ENCODE results near the gene METAP1D.

The METAP1D gene

GRCh38 chr2:172095146-172095904 lies 95.6 kb downstream of the METAP1D start:
- peak; percentile 81 to 93 for DNase-seq (ENCODE audit: low read depth in 1 of 2, low spot score in 1 of 2)
- no peak for TF ChIP-seq JUND (IDR thresholded peaks at IDR 0.05; ENCODE audit: low read depth)
- in situ Hi-C loops (cut with HindIII; ENCODE audit: low pct_unique_long_range_greater_than_20kb, low sequenced_read_pairs): no loop called here

- peak in 1 of 2 experiments; percentile 53 for DNase-seq (ENCODE audit: low read depth in 1 of 2, low spot score in 1 of 2)
- no peak for TF ChIP-seq JUND (IDR thresholded peaks at IDR 0.05; ENCODE audit: low read depth)
- in situ Hi-C loops (cut with HindIII; ENCODE audit: low pct_unique_long_range_greater_than_20kb, low sequenced_read_pairs): no loop called here
Observed at GRCh38 chr2:172095905-172096625, 96.3 kb downstream of the METAP1D start.

- peak in 1 of 2 experiments; percentile 42 for DNase-seq (ENCODE audit: low read depth in 1 of 2, low spot score in 1 of 2)
Observed at GRCh38 chr2:172096626-172097547, 97.1 kb downstream of the METAP1D start.

GRCh38 chr2:172097557-172098131 lies 97.9 kb downstream of the METAP1D start:
- in situ Hi-C loops (cut with HindIII; ENCODE audit: low pct_unique_long_range_greater_than_20kb, low sequenced_read_pairs): no loop called here
- DNase-seq (ENCODE audit: low read depth in 1 of 2, low spot score in 1 of 2): no peak
- TF ChIP-seq JUND (IDR thresholded peaks at IDR 0.05; ENCODE audit: low read depth): no peak

More at GRCh38 chr2:172096626-172097547, 97.1 kb downstream of the METAP1D start:
- TF ChIP-seq JUND (IDR thresholded peaks at IDR 0.05; ENCODE audit: low read depth): no peak
- in situ Hi-C loops (cut with HindIII; ENCODE audit: low pct_unique_long_range_greater_than_20kb, low sequenced_read_pairs): no loop called here

- in situ Hi-C loops (cut with HindIII; ENCODE audit: low pct_unique_long_range_greater_than_20kb, low sequenced_read_pairs): no loop called here
- TF ChIP-seq JUND (IDR thresholded peaks at IDR 0.05; ENCODE audit: low read depth): no peak
- no peak for DNase-seq (ENCODE audit: low read depth in 1 of 2, low spot score in 1 of 2)
Observed at GRCh38 chr2:172098287-172098649, 98.5 kb downstream of the METAP1D start.

GRCh38 chr2:172098650-172099471 lies 99.1 kb downstream of the METAP1D start:
- DNase-seq (ENCODE audit: low read depth in 1 of 2, low spot score in 1 of 2): no peak

GRCh38 chr2:172099472-172100079 lies 99.8 kb downstream of the METAP1D start:
- in situ Hi-C loops (cut with HindIII; ENCODE audit: low pct_unique_long_range_greater_than_20kb, low sequenced_read_pairs): no loop called here
- no peak for TF ChIP-seq JUND (IDR thresholded peaks at IDR 0.05; ENCODE audit: low read depth)
- no peak for DNase-seq (ENCODE audit: low read depth in 1 of 2, low spot score in 1 of 2)

More at GRCh38 chr2:172098650-172099471, 99.1 kb downstream of the METAP1D start:
- in situ Hi-C loops (cut with HindIII; ENCODE audit: low pct_unique_long_range_greater_than_20kb, low sequenced_read_pairs): no loop called here
- TF ChIP-seq JUND (IDR thresholded peaks at IDR 0.05; ENCODE audit: low read depth): no peak

GRCh38 chr2:172100080-172100934 lies 100.6 kb downstream of the METAP1D start:
- no peak for DNase-seq (ENCODE audit: low read depth in 1 of 2, low spot score in 1 of 2)
- TF ChIP-seq JUND (IDR thresholded peaks at IDR 0.05; ENCODE audit: low read depth): no peak
- in situ Hi-C loops (cut with HindIII; ENCODE audit: low pct_unique_long_range_greater_than_20kb, low sequenced_read_pairs): no loop called here

GRCh38 chr2:172100935-172101820 lies 101.4 kb downstream of the METAP1D start:
- no peak for DNase-seq (ENCODE audit: low read depth in 1 of 2, low spot score in 1 of 2)
- TF ChIP-seq JUND (IDR thresholded peaks at IDR 0.05; ENCODE audit: low read depth): no peak
- in situ Hi-C loops (cut with HindIII; ENCODE audit: low pct_unique_long_range_greater_than_20kb, low sequenced_read_pairs): no loop called here
